ENCODE data around the gene NGEF.

Gene NGEF

GRCh38 chr2:232993231-232993821, 19.7 kb downstream of the NGEF start:
- peak in 1 of 3 experiments; percentile 7 for DNase-seq

- DNase-seq, result no peak
Measured at GRCh38 chr2:232986155-232986554, 26.9 kb downstream of the NGEF start.

GRCh38 chr2:232984451-232985207, 28.4 kb downstream of the NGEF start:
- no peak for DNase-seq

GRCh38 chr2:232983669-232984140, 29.4 kb downstream of the NGEF start:
- DNase-seq, result no peak

GRCh38 chr2:232982926-232983668, 30.0 kb downstream of the NGEF start:
- no peak for DNase-seq

- DNase-seq, result peak in 2 of 3 experiments; percentile 29 to 45
Measured at GRCh38 chr2:232981767-232982360, 31.2 kb downstream of the NGEF start.

- peak in 1 of 3 experiments; percentile 42 for DNase-seq
Measured at GRCh38 chr2:232981356-232981755, 31.7 kb downstream of the NGEF start.

GRCh38 chr2:232980683-232981082, 32.4 kb downstream of the NGEF start:
- no peak for DNase-seq

- DNase-seq, result peak in 2 of 3 experiments; percentile 31 to 60
Measured at GRCh38 chr2:232979871-232980461, 33.1 kb downstream of the NGEF start.

GRCh38 chr2:232977438-232977971, 35.6 kb downstream of the NGEF start:
- DNase-seq, result no peak

- no peak for DNase-seq
Measured at GRCh38 chr2:232976666-232977437, 36.2 kb downstream of the NGEF start.

- no peak for DNase-seq
Measured at GRCh38 chr2:232976176-232976575, 36.9 kb downstream of the NGEF start.

- DNase-seq, result no peak
Measured at GRCh38 chr2:232974396-232974795, 38.7 kb downstream of the NGEF start.

- DNase-seq, result no peak
Measured at GRCh38 chr2:232973796-232974195, 39.3 kb downstream of the NGEF start.

GRCh38 chr2:232973011-232973735, 39.9 kb downstream of the NGEF start:
- no peak for DNase-seq

GRCh38 chr2:232971744-232972143, 41.3 kb downstream of the NGEF start:
- DNase-seq, result no peak

GRCh38 chr2:232970051-232970450, 43.0 kb downstream of the NGEF start:
- DNase-seq, result no peak

GRCh38 chr2:232967474-232967873, 45.6 kb downstream of the NGEF start:
- DNase-seq, result no peak

GRCh38 chr2:232966122-232966521, 46.9 kb downstream of the NGEF start:
- no peak for DNase-seq

GRCh38 chr2:232963913-232964312, 49.1 kb downstream of the NGEF start:
- no peak for DNase-seq

GRCh38 chr2:232960862-232961261, 52.2 kb downstream of the NGEF start:
- DNase-seq, result no peak
